PC-9 (cell line): Measurements from ENCODE around the gene CRLF3.

Experiments used
- CTCF ChIP-seq: fragments of 200-600 bp; sonication (generic); conservative IDR thresholded peaks from 2 replicates; pipeline ENCODE4 v1.6.1; 2017; ENCODE audit warnings: mixed run types, antibody characterized with exemption, mild to moderate bottlenecking, moderate library complexity
- EZH2 ChIP-seq: fragments of 200-600 bp; sonication (generic); IDR thresholded peaks from 2 replicates; pipeline ENCODE4 v1.8.0; 2017; ENCODE audit warnings: antibody characterized with exemption, low read depth

GRCh38 chr17:30827082-30827481 lies 2.6 kb upstream of the CRLF3 start:
- TF ChIP-seq CTCF (no peak), EZH2 (no peak)
